ENCODE measurements around the gene SSH2. TPM values are rescaled to one million over a fixed set of nuclear protein-coding genes. Genes with fewer than 3 reads are reported as not detected.

SSH2 gene
- total RNA-seq, 6 experiments from 2014 or later: 22.2 to 27.0 (median 23.2) TPM

DNA sequence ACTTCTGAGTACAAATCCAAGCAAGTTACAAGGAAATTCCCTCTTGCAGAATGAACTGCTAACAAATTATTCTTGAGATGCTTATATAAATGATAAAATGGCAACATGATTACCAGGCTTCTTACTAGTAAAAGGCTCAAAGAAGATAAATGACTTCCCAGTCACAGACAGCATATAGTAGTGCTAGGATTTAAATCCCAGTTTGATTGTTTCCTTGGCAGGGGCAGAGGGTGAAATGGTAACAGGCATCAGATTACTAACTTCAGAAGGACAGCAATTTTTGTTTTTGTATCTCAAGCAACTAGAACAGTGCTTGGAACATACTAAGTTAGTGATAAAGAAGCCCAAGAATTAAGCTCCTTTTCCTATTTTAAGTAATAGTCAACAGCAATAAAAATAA, 102.8 kb downstream of the SSH2 start:
- Mint-ChIP-seq H3K9me3 (no peaks in the 10 kb centered on the region), H3K4me1 (ENCODE audit: low read depth) (no peaks in the 10 kb centered on the region), H3K36me3 (ENCODE audit: low read depth) (peaks cover 5% of the 10 kb centered on the region), H3K4me3 (no peak overlapping the region), H3K27ac (no peak overlapping the region), H3K27me3 (ENCODE audit: insufficient read depth) (no peaks in the 10 kb centered on the region)
- no peak for DNase-seq
- TF ChIP-seq, protein P1, sequence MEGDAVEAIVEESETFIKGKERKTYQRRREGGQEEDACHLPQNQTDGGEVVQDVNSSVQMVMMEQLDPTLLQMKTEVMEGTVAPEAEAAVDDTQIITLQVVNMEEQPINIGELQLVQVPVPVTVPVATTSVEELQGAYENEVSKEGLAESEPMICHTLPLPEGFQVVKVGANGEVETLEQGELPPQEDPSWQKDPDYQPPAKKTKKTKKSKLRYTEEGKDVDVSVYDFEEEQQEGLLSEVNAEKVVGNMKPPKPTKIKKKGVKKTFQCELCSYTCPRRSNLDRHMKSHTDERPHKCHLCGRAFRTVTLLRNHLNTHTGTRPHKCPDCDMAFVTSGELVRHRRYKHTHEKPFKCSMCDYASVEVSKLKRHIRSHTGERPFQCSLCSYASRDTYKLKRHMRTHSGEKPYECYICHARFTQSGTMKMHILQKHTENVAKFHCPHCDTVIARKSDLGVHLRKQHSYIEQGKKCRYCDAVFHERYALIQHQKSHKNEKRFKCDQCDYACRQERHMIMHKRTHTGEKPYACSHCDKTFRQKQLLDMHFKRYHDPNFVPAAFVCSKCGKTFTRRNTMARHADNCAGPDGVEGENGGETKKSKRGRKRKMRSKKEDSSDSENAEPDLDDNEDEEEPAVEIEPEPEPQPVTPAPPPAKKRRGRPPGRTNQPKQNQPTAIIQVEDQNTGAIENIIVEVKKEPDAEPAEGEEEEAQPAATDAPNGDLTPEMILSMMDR (IDR thresholded peaks at IDR 0.05): no peak

GRCh38 chr17:29826114-29826692, 103.8 kb downstream of the SSH2 start:
- no peaks in the 10 kb centered on the region for H3K27me3 Mint-ChIP-seq (ENCODE audit: insufficient read depth)
- no peak for DNase-seq
- H3K9me3 Mint-ChIP-seq: no peaks in the 10 kb centered on the region
- no peaks in the 10 kb centered on the region for H3K4me1 Mint-ChIP-seq (ENCODE audit: low read depth)
- peaks cover 5% of the 10 kb centered on the region; the same call in 1 of the 2 replicates for H3K36me3 Mint-ChIP-seq (ENCODE audit: low read depth)
- H3K27ac Mint-ChIP-seq: no peak overlapping the region
- H3K4me3 Mint-ChIP-seq: no peak overlapping the region
- TF ChIP-seq, protein P1 (IDR thresholded peaks at IDR 0.05): no peak

GRCh38 chr17:29825604-29826003, 104.4 kb downstream of the SSH2 start:
- H3K4me1 Mint-ChIP-seq (ENCODE audit: low read depth): no peaks in the 10 kb centered on the region
- no peak overlapping the region for H3K4me3 Mint-ChIP-seq
- no peaks in the 10 kb centered on the region for H3K27me3 Mint-ChIP-seq (ENCODE audit: insufficient read depth)
- no peaks in the 10 kb centered on the region for H3K9me3 Mint-ChIP-seq
- H3K36me3 Mint-ChIP-seq (ENCODE audit: low read depth): peaks cover 5% of the 10 kb centered on the region; the same call in 1 of the 2 replicates
- H3K27ac Mint-ChIP-seq: no peak overlapping the region
- TF ChIP-seq, protein P1 (IDR thresholded peaks at IDR 0.05): no peak
- DNase-seq: no peak

DNA sequence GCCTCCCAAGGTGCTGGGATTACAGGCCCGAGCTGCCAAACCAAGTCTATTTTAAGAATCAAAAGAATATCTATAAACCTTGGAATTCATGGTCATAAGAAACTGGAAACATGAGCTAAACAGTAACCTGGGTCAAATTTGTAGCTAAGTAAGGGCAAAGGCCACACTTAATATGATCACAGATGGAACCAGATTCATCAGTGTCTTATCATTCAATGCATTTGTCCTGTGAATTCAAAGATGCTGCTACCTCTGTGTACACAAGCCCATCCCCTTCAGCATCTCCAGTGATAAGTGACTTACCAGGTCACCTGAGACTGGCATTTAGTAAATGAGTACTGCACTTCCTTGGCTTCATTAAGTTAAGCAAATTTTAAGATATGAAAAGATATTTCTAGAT, 108.1 kb downstream of the SSH2 start:
- no peak overlapping the region for H3K4me3 Mint-ChIP-seq
- H3K27me3 Mint-ChIP-seq (ENCODE audit: insufficient read depth): no peaks in the 10 kb centered on the region
- peaks cover 5% of the 10 kb centered on the region; the same call in 1 of the 2 replicates for H3K36me3 Mint-ChIP-seq (ENCODE audit: low read depth)
- no peak overlapping the region for H3K27ac Mint-ChIP-seq
- no peaks in the 10 kb centered on the region for H3K9me3 Mint-ChIP-seq
- TF ChIP-seq, protein P1 (IDR thresholded peaks at IDR 0.05): no peak
- H3K4me1 Mint-ChIP-seq (ENCODE audit: low read depth): no peaks in the 10 kb centered on the region
- no peak for DNase-seq

- TF ChIP-seq, protein P1 (IDR thresholded peaks at IDR 0.05): no peak
- no peaks in the 10 kb centered on the region for H3K27me3 Mint-ChIP-seq (ENCODE audit: insufficient read depth)
- no peak overlapping the region for H3K27ac Mint-ChIP-seq
- no peaks in the 10 kb centered on the region for H3K9me3 Mint-ChIP-seq
- H3K4me1 Mint-ChIP-seq (ENCODE audit: low read depth): no peaks in the 10 kb centered on the region
- H3K36me3 Mint-ChIP-seq (ENCODE audit: low read depth): peaks cover 5% of the 10 kb centered on the region; the same call in 1 of the 2 replicates
- no peak overlapping the region for H3K4me3 Mint-ChIP-seq
- DNase-seq: no peak
These were observed 109.6 kb downstream of the SSH2 start for GRCh38 chr17:29820425-29820824.
